ENCODE data around the gene POU2AF1.

POU2AF1 gene, protein sequence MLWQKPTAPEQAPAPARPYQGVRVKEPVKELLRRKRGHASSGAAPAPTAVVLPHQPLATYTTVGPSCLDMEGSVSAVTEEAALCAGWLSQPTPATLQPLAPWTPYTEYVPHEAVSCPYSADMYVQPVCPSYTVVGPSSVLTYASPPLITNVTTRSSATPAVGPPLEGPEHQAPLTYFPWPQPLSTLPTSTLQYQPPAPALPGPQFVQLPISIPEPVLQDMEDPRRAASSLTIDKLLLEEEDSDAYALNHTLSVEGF
- 1.1 to 1.6 reads per million in 2 donors for total RNA-seq

DNA sequence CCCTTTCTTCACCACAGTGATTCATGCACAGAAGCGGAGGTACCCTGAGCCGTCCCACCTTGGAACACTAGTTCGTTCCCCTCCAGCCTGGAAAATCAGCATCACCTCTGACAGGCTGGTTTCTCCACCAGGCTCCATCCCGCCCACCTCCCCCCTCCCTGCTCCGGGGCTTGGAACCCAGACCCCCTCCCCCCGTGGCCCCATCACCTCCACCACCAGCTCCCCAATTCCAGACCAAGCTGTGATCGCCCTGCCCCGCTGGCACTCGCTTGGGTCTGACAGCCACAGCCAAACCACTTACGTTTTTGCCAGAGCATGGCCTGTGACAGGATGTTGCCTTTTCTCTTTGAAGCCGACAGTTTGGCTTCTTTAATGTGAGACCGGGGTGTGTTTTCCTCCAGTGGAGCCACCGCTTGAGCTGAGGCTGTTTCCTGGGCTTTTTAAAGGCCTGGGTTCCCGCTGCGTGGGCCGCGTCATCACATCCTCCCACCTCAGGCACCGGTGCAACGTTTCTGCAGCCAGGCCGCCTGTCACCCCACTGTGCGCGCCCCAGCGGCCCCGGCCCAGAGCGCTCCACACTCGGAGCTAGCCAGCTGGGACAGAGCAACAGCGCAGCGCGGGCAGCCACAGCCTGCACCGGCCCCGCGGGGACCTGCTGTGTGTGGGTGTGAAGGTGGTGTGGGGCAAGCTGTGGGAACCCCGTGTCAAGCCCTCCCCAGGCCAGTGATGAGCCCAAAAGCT, at the start of gene POU2AF1:
Gene POU2AF1 (minus strand): TSS at position 415 of the 741 bp plus-strand sequence. CDS start 98 bp downstream, at position 317.
- DNase-seq, result peak in 4 of 5 experiments; percentile 30 to 80 (median 50)

DNA sequence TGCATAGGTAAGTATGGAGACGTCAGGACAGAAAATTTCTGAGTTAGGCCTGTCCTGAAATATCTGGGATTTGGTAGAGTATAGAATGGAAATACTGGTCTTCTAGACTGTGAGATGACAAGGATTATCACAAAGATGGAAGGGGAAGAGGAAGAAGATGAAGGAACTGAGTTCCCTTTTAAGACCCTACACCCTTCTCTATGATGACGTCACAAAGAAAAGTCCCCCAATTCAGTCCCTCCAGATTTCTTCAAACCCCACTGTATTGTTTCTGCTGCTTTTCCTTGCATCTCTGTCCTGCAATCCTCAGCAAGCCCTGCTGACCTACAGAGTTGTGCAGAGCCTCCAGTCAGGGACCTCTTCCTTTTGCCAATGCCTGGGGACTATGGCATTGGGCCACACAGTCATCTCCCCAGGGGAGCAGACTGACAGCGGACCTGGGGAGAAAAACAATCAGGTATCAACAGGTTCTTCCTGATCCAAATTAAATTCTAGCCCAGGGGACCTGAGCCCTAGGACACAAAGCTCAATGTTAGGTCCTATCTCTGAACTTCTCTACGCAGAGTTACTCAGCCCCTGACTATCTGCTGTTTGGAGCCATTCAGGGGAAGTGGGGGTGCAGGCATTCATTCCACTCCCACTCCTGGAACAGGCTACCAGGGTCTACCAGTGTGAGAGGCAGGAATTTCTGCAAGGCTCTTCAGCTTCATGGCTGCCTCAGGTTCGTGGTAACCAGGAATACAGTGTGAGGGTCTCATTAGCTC, 49.2 kb upstream of the POU2AF1 start:
- no peak for DNase-seq

DNA sequence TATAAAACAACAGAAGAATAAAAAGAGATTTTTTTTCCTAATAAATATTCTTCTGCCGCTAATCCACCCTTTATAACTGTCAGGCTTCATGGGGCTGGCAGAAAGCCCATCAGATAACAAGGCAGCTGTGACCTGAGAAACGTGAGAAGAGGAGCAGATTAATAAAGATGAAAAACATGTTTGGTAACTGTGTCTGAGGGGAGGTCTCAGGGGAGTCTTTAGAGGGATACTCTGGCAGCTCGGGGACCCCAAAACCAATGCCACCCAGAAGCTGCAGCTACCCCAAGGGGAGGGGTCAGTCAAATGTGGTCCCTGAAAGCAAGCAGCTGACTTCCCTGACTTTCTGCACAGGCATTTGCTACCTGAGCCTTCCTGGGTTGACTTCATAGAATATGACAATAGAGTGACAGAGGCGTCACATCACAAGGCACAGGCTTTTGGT, 48.4 kb upstream of the POU2AF1 start:
- DNase-seq, result no peak

DNA sequence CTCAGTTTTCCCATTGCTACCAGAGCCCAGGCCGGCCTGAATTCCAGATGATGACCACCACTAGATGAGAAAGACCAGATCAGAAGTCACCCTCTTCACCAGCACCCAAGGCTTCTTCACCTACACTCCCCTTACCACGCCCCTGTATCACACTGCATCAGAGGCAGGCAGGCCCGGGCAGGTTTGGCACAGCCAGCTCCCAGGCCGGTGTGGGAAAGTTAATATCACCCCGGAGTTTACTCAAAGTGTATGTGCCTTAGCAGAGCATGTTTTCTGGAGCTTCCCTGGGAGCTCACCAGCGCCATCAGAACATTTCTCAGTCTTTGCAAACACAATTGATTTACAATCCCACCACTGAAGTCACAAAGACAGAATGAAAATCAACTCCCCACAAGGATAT, 47.5 kb upstream of the POU2AF1 start:
- no peak for DNase-seq

DNA sequence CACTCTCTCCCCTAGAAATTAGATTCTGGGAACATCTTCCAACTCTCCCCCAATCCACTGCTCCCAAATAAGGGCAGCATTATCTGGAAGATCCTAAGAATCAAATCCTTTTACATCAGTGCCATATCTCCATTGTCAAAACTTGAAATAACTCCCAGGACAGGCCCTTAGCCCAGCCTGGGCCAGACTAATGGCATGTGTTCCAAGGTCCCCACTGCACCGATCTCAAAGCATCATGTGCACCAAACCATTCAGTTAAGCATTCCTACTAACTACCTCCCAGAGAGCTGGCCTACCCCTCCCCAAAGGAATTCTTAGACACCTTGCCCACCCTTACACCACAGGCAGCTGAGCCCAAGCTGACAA, 44.2 kb upstream of the POU2AF1 start:
- no peak for DNase-seq

DNA sequence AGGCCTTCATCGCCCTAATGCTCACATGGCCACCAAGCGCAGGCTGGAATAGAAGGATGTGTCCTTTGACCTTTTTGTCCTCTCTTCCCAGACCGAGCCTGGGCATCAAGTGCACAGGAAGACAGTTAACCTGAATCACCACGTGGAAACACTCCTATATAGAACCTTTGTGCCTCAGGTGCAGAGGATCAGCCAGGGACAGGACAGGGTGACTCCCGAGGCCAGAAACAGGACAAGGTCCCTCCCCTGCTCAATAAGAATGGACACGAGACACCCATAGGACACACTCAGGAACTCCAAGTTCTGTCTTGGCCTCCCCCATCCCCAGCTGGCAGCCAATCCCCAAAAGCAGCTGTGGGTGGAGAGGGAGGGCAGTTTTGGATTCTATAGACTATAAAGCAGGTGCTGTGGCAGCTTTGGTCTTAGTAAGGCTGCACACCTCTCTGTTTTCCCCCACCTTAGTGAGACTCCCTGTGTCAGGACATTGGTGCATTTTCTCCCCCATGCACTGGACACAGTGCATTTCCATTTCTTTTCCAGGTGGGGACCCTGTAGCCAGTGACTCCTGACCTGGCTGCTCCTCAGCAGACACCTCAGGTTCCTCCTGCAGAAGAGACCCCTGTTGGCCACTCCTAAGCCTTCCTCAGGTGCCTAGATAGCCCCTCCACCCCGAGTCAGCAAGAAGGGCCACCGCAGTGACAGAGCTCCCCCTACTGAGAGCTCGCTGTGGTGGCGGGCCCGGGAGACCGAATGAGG, 43.6 kb upstream of the POU2AF1 start:
- peak in 2 of 5 experiments; percentile 18 to 30 for DNase-seq

DNA sequence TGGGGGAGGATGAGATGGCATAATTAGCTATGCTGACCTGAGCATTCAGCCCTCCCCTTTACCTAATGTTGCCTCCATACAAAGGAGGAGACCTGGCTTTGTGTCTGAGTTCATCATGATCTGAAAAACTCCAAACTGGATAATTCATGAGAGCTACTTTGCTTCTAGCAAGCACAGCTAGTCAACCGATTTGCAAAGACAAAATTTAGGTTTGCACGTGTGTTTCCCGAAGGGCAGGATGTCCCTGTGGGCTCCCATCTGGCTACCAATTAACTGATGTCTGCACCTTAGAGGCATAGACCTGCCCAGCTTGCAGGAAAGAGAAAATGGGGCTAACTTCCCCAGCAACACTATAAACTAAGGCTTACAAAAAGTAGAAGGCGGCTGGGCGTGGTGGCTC, 42.2 kb upstream of the POU2AF1 start:
- DNase-seq, result no peak

DNA sequence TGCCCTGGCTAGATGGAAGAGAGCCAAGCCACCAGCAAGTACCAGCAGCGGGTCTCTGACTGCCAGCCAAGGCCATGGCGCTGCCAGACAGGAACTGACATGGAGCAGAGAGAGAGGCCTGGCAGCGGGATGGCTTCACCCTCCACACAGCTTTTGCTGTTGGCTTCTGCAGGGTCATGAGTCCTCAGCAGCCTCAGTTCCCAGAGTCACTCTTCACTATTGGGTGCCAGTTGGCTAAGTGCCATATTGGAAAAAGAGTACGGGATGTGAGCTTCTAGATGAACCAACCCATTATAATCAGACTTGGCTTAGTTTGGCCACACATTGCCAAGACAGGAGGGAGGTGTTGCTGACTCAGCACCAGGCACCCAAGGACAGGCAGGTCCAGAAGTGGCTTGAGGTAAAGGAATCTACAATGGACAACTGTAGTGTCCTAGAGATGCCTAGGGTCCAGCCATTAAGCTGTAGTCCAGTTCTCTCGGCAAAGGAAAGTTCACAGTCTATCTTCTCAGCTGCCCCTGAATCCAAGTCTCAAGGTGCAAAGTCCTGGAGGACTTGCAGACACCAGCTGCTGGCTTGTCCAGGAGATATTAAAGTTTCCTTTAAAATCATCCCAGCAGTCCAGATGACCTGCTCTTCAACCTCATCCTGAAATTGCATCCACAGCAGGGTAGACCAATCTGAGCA, 40.7 kb upstream of the POU2AF1 start:
- DNase-seq, result no peak

DNA sequence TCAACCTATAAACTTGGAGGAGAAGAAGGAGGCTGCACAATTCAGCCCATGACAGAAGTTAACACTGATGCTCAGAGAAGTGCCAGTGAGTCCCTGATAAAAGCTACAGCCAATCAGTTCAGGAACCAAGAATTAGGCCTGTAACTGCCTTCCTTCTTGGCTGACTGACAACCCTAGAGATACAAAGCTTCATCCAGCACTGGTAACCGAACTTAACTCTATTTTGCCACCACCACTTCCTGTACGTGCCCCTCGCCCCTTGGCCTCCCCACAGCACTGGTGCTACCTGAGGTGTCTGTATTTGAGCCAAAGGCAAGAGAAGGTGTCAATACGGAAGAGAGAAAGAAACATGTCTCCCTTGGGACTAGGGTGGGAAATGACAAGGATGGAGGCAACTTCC, 40.1 kb upstream of the POU2AF1 start:
- no peak for DNase-seq

DNA sequence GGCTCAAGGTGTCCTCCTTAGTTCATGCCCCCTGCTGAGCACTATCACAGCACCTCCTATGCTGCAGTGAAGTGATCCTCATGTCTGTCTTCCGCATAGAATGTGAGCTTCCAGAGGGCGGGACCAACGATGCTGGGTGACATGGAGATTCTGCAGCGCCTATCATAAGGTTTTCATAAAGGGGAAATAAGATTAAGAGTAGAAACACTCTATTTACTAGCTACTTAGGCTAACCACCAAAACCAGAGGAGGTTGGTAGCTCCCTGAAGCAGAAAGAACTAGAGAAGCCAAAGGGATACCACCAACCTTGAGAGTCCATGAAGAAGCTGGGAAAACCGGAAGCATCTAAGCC, 39.3 kb upstream of the POU2AF1 start:
- DNase-seq, result no peak

DNA sequence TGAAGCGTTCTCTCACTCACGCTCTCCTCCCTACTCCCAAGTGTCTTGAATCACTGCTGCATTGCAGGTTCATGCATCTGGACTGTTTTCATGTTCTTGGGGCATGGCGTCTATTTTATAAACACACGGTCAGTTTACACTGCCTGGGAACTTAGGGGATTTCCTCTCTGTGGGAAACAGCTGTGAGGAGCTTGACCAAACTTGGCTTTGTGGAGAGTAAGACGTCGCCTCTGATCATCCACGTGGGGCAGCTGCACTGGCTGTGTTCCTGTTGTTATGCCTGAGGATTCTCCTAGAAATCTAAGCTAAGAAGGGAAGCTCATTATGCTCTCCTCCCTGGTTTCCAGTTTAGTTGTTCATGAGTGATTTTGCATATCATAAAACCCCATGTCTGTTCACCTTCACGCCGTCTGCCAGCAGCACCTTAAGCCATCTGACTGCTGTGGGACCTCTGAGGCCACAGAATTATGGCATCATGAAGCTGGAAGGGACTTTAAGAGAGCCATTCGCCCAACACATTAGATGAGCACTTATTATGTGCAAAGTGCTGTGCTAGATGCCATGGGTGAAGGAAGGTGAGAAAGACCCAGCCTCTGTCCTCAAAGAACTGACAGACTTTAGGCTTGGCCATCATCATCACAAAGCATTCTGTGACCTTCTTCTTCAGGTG, 38.8 kb upstream of the POU2AF1 start:
- peak in 1 of 5 experiments; percentile 17 for DNase-seq

DNA sequence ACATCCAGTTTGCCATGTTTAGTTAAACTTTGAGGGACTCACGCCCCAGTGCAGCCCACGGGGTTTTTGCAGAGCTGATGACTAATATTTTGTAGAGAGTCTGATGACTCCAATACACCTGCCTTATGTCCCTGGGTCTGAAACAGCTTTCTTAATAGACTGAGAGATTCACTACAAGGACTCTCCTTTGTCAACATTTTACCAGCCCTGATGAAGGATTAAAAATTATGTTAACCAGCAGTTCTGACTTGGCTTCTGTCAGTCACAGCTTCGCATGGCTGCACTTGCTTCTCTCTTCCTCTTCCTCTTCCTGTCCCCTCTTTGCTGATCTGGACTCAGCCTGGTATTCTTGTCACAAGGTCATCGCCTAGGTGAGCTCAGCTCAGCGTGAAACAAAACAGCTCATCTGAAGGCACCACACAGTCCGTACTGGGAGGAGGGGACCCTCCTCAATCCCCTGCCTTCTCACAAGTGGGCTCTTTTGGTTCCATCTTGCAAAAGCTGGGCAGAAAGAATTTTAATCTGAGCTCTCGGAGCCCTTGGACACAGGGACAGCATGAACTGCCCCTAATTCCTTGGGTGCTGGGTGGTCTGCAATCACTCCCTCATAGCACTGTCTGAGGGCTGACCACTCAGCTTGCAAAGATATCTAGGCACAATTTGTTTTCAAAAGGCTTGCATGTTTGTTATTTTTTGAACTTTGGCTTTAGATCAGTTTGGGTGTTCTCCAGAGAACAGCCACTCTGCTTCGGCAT, 38.1 kb upstream of the POU2AF1 start:
- DNase-seq, result no peak

DNA sequence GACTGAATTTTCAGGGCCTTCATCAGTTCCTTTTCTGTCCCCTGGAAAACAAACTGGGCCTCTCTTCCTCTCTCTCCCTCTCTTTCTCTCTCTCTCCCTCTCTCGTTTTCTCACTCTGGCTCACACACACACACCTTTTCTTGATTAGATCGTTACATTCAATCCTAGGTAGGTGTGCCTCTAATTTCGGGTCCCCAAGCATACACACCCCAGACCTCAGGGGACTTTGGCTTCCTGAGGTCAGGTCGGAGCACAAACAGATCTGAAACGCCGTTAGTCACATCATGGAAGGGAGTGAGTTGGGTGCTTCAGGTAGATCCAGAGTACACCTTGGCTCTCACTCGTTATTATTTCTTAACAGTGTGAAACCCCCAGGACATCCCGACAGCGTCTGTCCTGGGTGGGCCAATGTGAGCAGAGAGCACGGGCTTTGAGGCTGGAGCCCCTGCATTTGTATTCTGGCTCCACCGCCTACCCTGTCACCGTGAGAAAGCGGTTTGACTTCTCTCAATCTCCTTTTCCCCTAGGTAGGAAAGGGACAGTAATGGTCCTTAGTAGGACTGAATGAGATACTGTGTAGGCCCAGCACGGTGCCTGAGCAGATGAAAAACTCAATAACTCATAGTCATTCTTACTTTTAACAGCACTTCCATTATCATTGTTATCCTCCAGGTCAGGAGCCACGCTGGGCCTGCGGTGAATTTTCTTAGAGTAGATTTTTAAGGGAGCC, 37.3 kb upstream of the POU2AF1 start:
- DNase-seq, result no peak

DNA sequence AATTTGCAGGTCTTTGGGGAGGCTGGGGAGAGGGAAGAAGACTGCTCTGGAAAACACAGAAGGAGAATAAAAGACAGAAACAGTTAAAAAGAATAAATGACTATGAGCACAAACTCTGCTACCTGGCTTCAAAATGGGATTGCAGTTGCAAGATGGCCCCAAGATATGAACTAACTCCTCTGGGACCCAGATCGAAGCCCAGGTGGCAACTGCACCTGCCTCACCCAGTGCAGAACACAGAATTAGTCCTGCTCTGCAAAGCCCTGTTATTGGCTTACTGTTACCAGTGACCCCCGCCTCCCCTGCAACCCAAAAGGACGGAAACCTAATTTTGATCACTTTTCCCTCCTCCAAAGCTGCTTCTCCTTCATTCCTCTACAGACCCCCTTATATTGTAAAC, 35.9 kb upstream of the POU2AF1 start:
- no peak for DNase-seq

DNA sequence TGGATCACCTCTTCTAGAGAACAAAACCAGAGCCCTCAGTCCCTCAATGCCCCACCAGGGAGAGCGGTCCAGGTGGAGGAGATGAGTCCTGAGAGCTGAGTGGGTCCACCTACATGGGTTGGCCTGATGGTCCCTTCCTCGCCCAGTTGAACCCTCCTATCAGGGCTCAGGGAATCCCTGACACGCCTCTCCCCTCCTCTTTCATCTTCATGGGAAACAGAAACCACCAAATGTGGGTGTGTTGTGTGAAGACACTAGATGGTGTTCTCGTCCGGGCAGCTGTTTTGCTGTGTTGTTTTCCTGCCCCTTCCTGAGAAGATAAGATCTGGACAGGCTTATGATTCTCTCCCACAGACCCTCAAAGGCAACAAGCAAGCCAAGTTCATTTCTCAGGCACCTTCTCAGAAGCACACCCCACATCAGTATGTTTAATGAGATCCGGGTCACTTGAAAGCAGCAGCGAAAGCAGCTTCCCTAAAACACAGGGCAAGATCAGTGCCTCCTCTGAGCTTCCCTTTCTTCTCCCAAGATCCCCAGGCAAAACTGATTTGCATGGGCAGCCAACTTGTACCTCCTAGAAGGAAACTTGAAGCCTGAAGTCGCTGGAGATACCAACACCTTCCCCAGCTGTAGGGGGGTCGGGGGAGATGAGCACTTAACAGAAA, 35.3 kb upstream of the POU2AF1 start:
- DNase-seq, result no peak

DNA sequence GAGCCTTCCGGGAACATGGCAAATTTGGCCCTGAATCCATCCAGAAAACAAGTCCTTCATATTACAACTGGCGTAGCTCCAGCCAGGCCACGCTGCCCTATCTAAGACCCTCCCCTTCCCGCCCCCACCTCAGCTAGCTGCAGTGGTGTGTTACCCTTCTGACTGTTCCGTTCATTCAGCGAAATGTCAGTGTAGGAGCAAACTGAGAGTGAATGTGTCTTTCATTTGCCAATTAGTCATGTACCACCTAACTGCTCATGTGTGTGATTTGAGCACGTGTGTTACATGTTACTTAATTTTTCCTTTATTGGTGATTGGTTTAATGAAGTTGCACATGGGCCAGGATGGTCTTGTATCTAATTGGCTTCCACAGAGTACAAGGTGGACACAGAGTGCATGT, 34.8 kb upstream of the POU2AF1 start:
- peak in 1 of 5 experiments; percentile 22 for DNase-seq

DNA sequence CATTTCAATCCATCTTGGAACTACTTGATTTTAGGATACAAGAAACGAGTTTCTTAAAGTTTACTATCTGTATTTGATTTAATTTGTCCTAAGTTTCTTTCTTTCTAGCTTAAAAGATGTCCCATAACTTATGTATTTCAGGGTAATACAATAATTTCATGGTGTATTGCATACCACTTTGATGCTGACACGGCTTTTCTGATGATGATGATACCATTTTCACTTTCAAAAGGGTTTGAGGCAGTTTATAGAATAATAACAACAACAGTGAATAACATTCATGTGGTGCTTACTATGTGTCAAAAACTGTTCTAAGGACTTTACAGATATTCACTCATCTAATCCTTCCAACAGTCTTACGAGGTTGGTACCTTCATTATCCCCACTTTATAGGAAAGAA, 33.2 kb upstream of the POU2AF1 start:
- no peak for DNase-seq

DNA sequence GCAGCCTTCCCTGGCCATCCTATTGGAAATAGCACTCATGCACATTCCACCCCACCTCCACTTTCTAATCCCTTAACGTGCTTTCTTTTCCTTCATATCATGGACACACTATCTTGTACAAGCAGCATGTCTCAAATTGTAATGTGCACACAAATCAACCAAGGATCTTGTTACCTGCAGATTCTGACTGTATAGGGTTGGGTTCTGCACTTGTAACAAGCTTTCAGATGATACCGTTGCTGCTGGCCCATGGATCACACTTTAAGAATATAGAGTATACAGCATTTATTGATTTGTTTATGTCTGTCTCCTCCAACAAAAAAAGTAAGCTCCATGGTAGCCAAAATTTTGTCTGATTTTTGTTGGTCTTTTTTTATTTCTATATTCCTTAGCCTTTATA, 32.4 kb upstream of the POU2AF1 start:
- no peak for DNase-seq

DNA sequence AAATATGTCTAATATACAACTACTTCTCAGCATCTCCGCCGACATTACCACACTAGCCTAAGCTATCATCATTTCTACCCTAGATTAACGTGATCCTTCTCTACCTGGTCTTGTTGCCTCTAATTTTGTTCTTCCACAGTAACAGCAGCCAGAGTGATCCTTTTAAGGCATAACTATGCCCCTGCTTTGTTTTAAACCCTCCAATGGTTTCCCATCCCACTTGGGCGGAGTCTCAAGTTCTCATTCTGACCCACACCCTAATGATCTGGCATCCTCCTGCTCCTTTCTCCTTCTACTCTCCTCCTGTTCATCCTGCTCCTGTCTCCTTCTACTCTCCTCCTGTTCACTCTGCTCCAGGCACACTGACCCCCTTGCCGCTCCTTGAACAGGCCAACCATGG, 31.9 kb upstream of the POU2AF1 start:
- no peak for DNase-seq

DNA sequence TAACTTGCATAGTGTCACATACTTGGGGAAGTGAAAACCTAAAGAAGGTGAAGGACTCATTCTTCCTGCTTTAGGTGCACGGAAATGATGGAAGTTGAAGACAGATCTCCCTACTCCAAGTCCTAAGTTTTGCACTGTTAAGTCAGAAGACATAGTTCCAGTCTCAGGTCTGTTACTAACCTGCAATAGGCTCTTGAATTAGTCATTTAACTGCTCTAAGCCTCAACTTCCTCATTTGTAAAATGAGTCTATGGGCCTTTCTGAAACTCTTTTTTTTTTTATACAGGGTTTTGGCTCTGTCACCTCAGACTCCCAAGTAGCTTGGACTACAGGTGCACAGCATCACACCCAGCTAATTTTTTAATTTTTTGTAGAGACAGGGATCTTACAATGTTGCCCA, 30.8 kb upstream of the POU2AF1 start:
- no peak for DNase-seq

Measured in T-helper 2 cell (primary cell).